HUDEP-2 (cell line): Measurements from ENCODE around the gene IL21R.
"Not testable (repeated sequence)": the region's sequence is repeated elsewhere in the genome, so short reads cannot be mapped to it uniquely, and the experiment has no call there.

ENCODE experiments used
- DNase-seq, 76 experiments: peaks; one replicate each; lab custom pipeline; 2025; ENCODE audit not compliant: unreplicated experiment in 76 of 76; lab: John Stamatoyannopoulos, UW

Gene IL21R

DNA sequence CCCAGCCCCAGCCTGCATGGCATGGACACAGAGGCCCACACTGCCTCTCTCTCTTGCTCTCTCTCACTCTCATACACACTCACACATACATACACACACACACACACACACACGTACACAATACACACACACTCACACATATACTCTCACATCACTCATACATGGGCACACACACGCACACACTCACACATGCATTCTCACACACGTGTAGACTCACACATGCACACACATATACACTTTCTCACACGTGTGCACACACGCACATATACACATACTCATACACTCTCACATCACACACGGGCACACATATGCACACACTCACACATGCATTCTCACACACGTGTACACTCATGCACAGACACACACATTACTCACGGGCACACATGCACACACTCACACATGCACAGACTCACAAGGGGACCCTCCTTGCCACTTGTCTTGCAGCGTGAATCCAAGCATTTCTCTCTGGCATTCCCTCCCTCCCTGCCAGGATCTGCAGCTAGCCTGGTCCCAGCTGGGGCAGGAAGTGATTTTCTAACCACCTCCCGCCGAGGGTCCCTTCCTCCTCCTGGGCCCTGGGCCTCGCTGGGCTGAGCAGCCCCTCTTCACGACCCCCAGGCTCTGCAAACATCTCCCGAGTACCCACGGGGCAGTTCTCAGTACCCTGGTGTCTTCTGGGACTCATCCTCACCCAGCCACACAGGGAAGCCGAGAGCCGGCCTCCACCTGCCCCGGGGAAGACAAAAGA is 37.5 kb downstream of the IL21R start:
- DNase-seq = no peak

DNA sequence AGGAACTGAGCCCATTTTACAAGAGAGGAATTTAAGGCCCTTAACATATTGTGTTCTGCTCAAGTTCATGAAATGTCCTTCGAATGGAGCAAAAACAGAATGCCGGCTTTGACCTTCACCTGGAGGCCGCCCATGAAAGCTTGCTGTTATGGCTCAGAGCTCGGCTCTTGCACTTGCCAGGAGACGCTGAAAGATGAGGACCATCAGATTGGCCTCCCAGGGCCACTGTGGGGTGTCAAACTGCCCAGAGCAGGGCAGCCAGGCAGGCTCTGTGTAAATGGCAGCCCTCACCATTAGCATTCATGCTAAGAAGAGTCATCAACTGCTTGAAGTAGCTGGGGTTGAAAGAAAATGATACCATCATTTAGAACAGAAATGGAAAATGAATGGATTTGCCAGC is 39.3 kb downstream of the IL21R start:
- DNase-seq = no peak

GRCh38 chr16:27441998-27442397 is 40.0 kb downstream of the IL21R start:
- no peak for DNase-seq

GRCh38 chr16:27444015-27444414 is 42.0 kb downstream of the IL21R start:
- DNase-seq = no peak

DNA sequence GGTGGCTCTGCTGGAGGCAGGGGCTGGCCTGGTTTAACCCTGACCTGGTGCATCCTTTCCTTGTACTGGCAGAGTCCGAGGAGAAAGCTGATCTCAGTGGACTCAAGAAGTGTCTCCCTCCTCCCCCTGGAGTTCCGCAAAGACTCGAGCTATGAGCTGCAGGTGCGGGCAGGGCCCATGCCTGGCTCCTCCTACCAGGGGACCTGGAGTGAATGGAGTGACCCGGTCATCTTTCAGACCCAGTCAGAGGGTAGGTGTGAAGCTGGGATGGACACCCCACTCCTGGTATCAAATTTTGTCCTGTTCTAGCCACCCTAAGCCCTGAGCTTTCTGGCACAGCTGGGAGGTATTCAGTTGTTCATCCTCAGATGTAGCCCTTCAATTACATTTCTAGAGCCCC is 42.5 kb downstream of the IL21R start:
- DNase-seq = no peak

- DNase-seq = no peak
Observed at GRCh38 chr16:27445502-27446175, 43.7 kb downstream of the IL21R start.

GRCh38 chr16:27446721-27447120 is 44.7 kb downstream of the IL21R start:
- DNase-seq = no peak

DNA sequence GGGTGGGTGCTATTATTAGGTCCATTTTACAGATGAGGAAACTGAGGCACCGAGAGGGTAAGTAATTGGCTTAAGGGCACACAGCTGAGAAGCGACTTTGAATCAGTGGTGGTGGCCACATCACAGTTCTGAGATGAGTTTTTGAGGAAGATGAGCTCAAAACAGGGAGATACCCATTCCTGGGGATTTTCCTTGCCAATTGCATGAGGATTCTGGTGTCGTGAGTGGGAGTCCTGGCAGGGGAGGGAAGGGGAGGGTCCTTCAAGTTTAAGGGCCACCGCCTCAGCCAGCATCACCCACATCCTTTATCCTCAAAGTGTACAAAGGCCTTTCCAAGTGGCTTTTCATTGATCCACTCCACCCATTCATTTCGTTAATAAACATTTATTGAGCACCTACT is 45.3 kb downstream of the IL21R start:
- no peak for DNase-seq

DNA sequence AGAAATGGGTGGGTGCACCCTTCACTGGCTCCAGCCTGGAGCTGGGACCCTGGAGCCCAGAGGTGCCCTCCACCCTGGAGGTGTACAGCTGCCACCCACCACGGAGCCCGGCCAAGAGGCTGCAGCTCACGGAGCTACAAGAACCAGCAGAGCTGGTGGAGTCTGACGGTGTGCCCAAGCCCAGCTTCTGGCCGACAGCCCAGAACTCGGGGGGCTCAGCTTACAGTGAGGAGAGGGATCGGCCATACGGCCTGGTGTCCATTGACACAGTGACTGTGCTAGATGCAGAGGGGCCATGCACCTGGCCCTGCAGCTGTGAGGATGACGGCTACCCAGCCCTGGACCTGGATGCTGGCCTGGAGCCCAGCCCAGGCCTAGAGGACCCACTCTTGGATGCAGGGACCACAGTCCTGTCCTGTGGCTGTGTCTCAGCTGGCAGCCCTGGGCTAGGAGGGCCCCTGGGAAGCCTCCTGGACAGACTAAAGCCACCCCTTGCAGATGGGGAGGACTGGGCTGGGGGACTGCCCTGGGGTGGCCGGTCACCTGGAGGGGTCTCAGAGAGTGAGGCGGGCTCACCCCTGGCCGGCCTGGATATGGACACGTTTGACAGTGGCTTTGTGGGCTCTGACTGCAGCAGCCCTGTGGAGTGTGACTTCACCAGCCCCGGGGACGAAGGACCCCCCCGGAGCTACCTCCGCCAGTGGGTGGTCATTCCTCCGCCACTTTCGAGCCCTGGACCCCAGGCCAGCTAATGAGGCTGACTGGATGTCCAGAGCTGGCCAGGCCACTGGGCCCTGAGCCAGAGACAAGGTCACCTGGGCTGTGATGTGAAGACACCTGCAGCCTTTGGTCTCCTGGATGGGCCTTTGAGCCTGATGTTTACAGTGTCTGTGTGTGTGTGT is 46.8 kb downstream of the IL21R start:
- DNase-seq = no peak

DNA sequence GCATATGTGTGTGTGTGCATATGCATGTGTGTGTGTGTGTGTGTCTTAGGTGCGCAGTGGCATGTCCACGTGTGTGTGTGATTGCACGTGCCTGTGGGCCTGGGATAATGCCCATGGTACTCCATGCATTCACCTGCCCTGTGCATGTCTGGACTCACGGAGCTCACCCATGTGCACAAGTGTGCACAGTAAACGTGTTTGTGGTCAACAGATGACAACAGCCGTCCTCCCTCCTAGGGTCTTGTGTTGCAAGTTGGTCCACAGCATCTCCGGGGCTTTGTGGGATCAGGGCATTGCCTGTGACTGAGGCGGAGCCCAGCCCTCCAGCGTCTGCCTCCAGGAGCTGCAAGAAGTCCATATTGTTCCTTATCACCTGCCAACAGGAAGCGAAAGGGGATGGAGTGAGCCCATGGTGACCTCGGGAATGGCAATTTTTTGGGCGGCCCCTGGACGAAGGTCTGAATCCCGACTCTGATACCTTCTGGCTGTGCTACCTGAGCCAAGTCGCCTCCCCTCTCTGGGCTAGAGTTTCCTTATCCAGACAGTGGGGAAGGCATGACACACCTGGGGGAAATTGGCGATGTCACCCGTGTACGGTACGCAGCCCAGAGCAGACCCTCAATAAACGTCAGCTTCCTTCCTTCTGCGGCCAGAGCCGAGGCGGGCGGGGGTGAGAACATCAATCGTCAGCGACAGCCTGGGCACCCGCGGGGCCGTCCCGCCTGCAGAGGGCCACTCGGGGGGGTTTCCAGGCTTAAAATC is 47.6 kb downstream of the IL21R start:
- DNase-seq = no peak

DNA sequence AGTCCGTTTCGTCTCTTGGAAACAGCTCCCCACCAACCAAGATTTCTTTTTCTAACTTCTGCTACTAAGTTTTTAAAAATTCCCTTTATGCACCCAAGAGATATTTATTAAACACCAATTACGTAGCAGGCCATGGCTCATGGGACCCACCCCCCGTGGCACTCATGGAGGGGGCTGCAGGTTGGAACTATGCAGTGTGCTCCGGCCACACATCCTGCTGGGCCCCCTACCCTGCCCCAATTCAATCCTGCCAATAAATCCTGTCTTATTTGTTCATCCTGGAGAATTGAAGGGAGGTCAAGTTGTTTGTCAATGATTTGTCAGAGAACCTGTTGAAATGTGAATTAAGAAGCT is 48.2 kb downstream of the IL21R start:
- DNase-seq = no peak

GRCh38 chr16:27452569-27453493 is 50.9 kb downstream of the IL21R start:
- peak in 1 of 76 experiments; percentile 10 for DNase-seq

- DNase-seq = no peak
Observed at GRCh38 chr16:27453494-27453825, 51.5 kb downstream of the IL21R start.

GRCh38 chr16:27455700-27456099 is 53.7 kb downstream of the IL21R start:
- no peak for DNase-seq

DNA sequence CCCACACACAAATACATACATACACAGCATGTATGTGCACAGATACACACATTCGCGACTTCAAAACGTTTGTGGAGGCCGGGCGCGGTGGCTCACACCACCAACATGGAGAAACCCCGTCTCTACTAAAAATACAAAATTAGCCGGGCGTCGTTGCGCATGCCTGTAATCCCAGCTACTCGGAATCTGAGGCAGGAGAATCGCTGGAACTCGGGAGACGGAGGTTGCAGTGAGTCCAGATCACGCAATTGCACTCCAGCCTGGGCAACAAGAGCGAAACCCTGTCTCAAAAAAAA is 55.6 kb downstream of the IL21R start:
- not testable (repeated sequence) for DNase-seq

DNA sequence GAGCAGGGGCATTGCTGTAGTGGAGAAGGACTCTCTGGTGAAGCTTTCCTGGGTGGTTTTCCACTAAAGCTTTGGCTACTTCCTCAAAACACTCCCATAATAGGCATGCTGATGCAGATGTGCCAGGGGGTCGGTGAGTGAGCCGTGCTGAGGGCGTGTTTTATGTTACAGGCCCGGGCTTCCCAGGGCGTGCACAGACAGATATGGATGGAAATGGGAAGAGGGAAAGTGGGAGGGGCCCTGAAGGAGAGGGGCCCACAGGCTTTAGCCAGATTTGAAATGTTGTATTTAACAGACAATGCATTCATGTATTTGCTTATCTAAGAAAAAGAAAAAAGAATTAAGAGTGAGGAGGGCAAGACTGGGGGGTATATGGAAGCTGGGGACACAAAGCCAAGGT is 56.3 kb downstream of the IL21R start:
- DNase-seq = no peak

GRCh38 chr16:27458987-27459688 is 57.2 kb downstream of the IL21R start:
- no peak for DNase-seq

DNA sequence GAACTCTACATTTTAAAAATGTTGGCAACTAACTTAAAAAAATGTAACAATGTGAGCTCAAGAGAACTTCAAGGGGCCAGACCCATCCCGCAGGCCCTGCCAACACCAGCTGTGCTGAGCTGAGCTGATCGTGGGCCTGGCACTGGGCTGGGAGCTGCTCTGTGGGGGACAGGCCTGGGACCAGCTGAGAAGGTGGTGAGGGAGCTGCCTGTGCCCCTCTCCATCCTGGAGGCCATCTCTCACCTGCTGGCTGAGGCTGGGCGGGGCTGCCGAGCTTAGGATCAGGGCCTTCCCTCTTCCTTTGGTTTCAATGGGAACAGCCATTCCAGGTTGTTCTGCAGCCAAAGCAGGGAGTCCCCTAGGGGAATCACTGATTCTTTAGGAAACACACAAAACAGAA is 58.2 kb downstream of the IL21R start:
- DNase-seq = no peak

GRCh38 chr16:27460663-27461482 is 58.9 kb downstream of the IL21R start:
- no peak for DNase-seq
